GM12878 (cell line): ENCODE results near the gene PURA. TPM values are rescaled to one million over a fixed set of nuclear protein-coding genes. Genes with fewer than 3 reads are reported as not detected.

Experiments used
- ATAC-seq: fragments of 200-7000 bp; cut with Tn5 transposase; 3 replicates; pipeline ENCODE4 v1.9.1; 2020; ENCODE audit warnings: mild to moderate bottlenecking, moderate library complexity
- BruUV-seq: library from RNA; stranded (reverse); fragments of 400-500 nt; replicated peaks from 2 replicates; lab custom pipeline; 2021; lab: Mats Ljungman, UMichigan
- CTCF ChIA-PET: fragments of 300-600 bp; sonication (Branson Sonifier 250); formaldehyde crosslinking; extraction: SDS; loops from one replicate; lab custom pipeline; 2021; ENCODE audit warnings: inconsistent platforms; lab: Yijun Ruan, JAX
- POLR2A ChIA-PET: fragments of 350-600 bp; formaldehyde crosslinking; extraction: SDS; loops from one replicate; lab custom pipeline; 2021; ENCODE audit warnings: inconsistent platforms; lab: Charles Lee
- RAD21 ChIA-PET: fragments of 300-600 bp; sonication (Branson Sonifier 250); formaldehyde crosslinking; loops from one replicate; lab custom pipeline; 2023; ENCODE audit warnings: antibody characterized with exemption; ENCODE audit not compliant: unreplicated experiment; lab: Charles Lee
- SMC1A ChIA-PET: fragments of 300-600 bp; sonication (Branson Sonifier 250); formaldehyde crosslinking; loops from one replicate; lab custom pipeline; 2023; ENCODE audit not compliant: unreplicated experiment, uncharacterized antibody; lab: Charles Lee
- DNase-seq: peaks from one replicate; pipeline ENCODE4 v3.0.0-alpha.2; 2011; ENCODE audit warnings: low read depth, low spot score
- FAIRE-seq: peaks from 3 replicates; lab custom pipeline; 2011; peaks lifted over from hg19 to GRCh38; lab: Jason Lieb, UNC
- H2AFZ ChIP-seq: 2 replicates; pipeline ENCODE4 v1.6.0; 2011; ENCODE audit warnings: low read depth, low read length, control low read depth; ENCODE audit not compliant: control insufficient read depth
- H3K27ac ChIP-seq: 2 replicates; pipeline ENCODE4 v1.5.1; 2011; ENCODE audit warnings: control low read depth; ENCODE audit not compliant: control insufficient read depth, insufficient read depth
- H3K27me3 ChIP-seq, 2 experiments: replicated peaks in 1 of 2; 2 replicates each; pipeline versions ENCODE4 v1.6.0 to v1.6.1; 2011; ENCODE audit warnings: low read length in 1 of 2; ENCODE audit not compliant: control insufficient read depth in 2 of 2, insufficient read depth in 2 of 2
- H3K36me3 ChIP-seq, 2 experiments: 2 replicates each; pipeline ENCODE4 v1.5.1; 2011; ENCODE audit warnings: low read length in 1 of 2; ENCODE audit not compliant: control insufficient read depth in 2 of 2, insufficient read depth in 2 of 2
- H3K4me1 ChIP-seq: 2 replicates; pipeline ENCODE4 v1.6.1; 2011; ENCODE audit warnings: mild to moderate bottlenecking, low read length, moderate library complexity, mixed read lengths; ENCODE audit not compliant: control insufficient read depth, insufficient read depth
- H3K4me2 ChIP-seq: 2 replicates; pipeline ENCODE4 v1.6.0; 2011; ENCODE audit warnings: control low read depth; ENCODE audit not compliant: control insufficient read depth, insufficient read depth
- H3K4me3 ChIP-seq: fragments of 200-600 bp; sonication (generic); 2 replicates; pipeline ENCODE4 v1.5.1; 2016
- H3K79me2 ChIP-seq: 2 replicates; pipeline ENCODE4 v1.6.0; 2011; ENCODE audit warnings: low read length; ENCODE audit not compliant: control insufficient read depth, insufficient read depth
- H3K9ac ChIP-seq: 2 replicates; pipeline ENCODE4 v1.8.0; 2011; ENCODE audit warnings: low read length, control low read depth, mixed read lengths; ENCODE audit not compliant: control insufficient read depth, insufficient read depth
- H3K9me3 ChIP-seq: replicated peaks from 3 replicates; pipeline ENCODE4 v1.5.1; 2011; ENCODE audit warnings: mild to moderate bottlenecking, low read length; ENCODE audit not compliant: control insufficient read depth, insufficient read depth
- H4K20me1 ChIP-seq: 2 replicates; pipeline ENCODE4 v1.6.0; 2011; ENCODE audit not compliant: control insufficient read depth, insufficient read depth
- DPF2 ChIP-seq: fragments of 450-650 bp; IDR thresholded peaks from 2 replicates; pipeline ENCODE4 v1.6.1; 2017; ENCODE audit warnings: mild to moderate bottlenecking
- MTA3 ChIP-seq: IDR thresholded peaks from 2 replicates; pipeline ENCODE4 v1.6.1; 2012; ENCODE audit warnings: low read length, inconsistent platforms, borderline replicate concordance
- NFYA ChIP-seq: IDR thresholded peaks from 2 replicates; pipeline ENCODE4 v1.6.1; 2011; ENCODE audit warnings: low read depth, mild to moderate bottlenecking, low read length, improper control_type of control experiment, borderline replicate concordance
- PAX8 ChIP-seq: fragments of 450-650 bp; IDR thresholded peaks from 2 replicates; pipeline ENCODE4 v1.6.1; 2017; ENCODE audit warnings: mild to moderate bottlenecking, moderate library complexity
- SIX5 ChIP-seq: IDR thresholded peaks from 2 replicates; pipeline ENCODE4 v1.6.1; 2011; ENCODE audit warnings: mild to moderate bottlenecking, low read depth, low read length, moderate library complexity; ENCODE audit not compliant: severe bottlenecking
- SMARCA5 ChIP-seq: fragments of 450-650 bp; IDR thresholded peaks from 2 replicates; pipeline ENCODE4 v1.6.1; 2017; ENCODE audit warnings: mild to moderate bottlenecking
- ZNF217 ChIP-seq: fragments of 450-650 bp; IDR thresholded peaks from 2 replicates; pipeline ENCODE4 v1.6.1; 2017; ENCODE audit warnings: antibody characterized with exemption, mild to moderate bottlenecking
- WGBS: methylation state at CpG from one replicate; pipeline ENCODE4 v1.1.6; 2016; ENCODE audit warnings: low lambda C conversion rate; ENCODE audit not compliant: insufficient replicate concordance, insufficient coverage; ENCODE audit errors: missing lambda C conversion rate; 5-methylcytosine and 5-hydroxymethylcytosine counted together
- in situ Hi-C: fragments of 300-500 bp; cut with MboI; formaldehyde crosslinking; loops from 9 replicates; pipeline ENCODE4 v1.14.3; 2018; ENCODE audit warnings: mixed read lengths
- intact Hi-C: fragments of 100-400 bp; cut with micrococcal nuclease; formaldehyde crosslinking; loops from one replicate; pipeline ENCODE4 v1.14.2; 2022; ENCODE audit not compliant: unreplicated experiment
- polyA plus RNA-seq, 11 experiments: library from polyadenylated mRNA; depleted of rRNA in 4 of 11; unstranded in 6 of 11; stranded (reverse) in 5 of 11; fragments of >200 nt; fragmentation: Nextera tagmentation in 4 of 11; fragmentation: Illumina TruSeq in 1 of 11; extraction: Ambion mirVana in 4 of 11; extraction: Trizol in 1 of 11; gene quantifications; 1 replicate in 1 of 11; 2 replicates in 10 of 11; pipeline versions ENCODE4 v1.2.1 to v1.2.3, GENCODE V29; 2011 to 2016; ENCODE audit warnings: inconsistent platforms in 2 of 11, missing spikeins in 2 of 11, low read depth in 1 of 11
- total RNA-seq, 4 experiments: library from RNA; depleted of rRNA in 3 of 4; stranded (reverse); fragments of >200 nt in 3 of 4; fragmentation: Illumina TruSeq in 1 of 4; extraction: Trizol in 1 of 4; gene quantifications; 2 replicates each; pipeline versions ENCODE4 v1.2.1 to v1.2.3, GENCODE V29; 2013 to 2021
- TF ChIP-seq, protein P1 (sequence below): fragments of 450-650 bp; IDR thresholded peaks from 2 replicates; pipeline ENCODE4 v1.6.1; 2016; ENCODE audit warnings: mild to moderate bottlenecking

PURA gene
- total and polyA plus RNA-seq, 10 of the 15 experiments (the other 5 are each of a cell fraction or from before 2014, with no cell fraction given), result 3.3 to 11.8 (median 5.8) TPM

GRCh38 chr5:140134277-140134935, 20.5 kb downstream of the PURA start:
- no peak overlapping the region for H2AFZ ChIP-seq
- H3K4me2 ChIP-seq, result no peak overlapping the region
- H4K20me1 ChIP-seq, result no peaks in the 10 kb centered on the region; the same call in 1 of the 2 replicates
- no peaks in the 10 kb centered on the region for H3K79me2 ChIP-seq
- WGBS, result 100% methylated on average over 2 of the region's 2 CpGs
- ChIA-PET RAD21 (interaction anchor here (3.4 to 3.8 kb wide), 2 partner anchors 9 to 60 kb away, joined by 15 to 16 read pairs; no protein-coding TSS in a partner anchor), POLR2A (interaction anchor here (1.4 to 4.3 kb wide), 3 partner anchors 13 to 39 kb away, joined by 5 to 21 read pairs (median 10); no protein-coding TSS in a partner anchor), CTCF (interaction anchor here (0.6 to 5.3 kb wide), 13 partner anchors 7 to 165 kb away, joined by 3 to 33 read pairs (median 4); no protein-coding TSS in a partner anchor), SMC1A (interaction anchor here (0.6 to 5.3 kb wide), 11 partner anchors 8 to 85 kb away, joined by 3 to 39 read pairs (median 4); no protein-coding TSS in a partner anchor)
- H3K4me3 ChIP-seq, result no peak overlapping the region
- TF ChIP-seq SMARCA5, result no peak
- TF ChIP-seq NFYA, result no peak
- no peak for TF ChIP-seq ZNF217
- TF ChIP-seq SIX5, result no peak
- TF ChIP-seq, protein P1, sequence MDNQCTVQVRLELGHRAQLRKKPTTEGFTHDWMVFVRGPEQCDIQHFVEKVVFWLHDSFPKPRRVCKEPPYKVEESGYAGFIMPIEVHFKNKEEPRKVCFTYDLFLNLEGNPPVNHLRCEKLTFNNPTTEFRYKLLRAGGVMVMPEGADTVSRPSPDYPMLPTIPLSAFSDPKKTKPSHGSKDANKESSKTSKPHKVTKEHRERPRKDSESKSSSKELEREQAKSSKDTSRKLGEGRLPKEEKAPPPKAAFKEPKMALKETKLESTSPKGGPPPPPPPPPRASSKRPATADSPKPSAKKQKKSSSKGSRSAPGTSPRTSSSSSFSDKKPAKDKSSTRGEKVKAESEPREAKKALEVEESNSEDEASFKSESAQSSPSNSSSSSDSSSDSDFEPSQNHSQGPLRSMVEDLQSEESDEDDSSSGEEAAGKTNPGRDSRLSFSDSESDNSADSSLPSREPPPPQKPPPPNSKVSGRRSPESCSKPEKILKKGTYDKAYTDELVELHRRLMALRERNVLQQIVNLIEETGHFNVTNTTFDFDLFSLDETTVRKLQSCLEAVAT, result no peak
- TF ChIP-seq MTA3, result no peak
- no peak for TF ChIP-seq DPF2
- TF ChIP-seq PAX8, result no peak
- no peak for FAIRE-seq
- no peak for ATAC-seq
- DNase-seq, result no peak
- H3K9ac ChIP-seq, result no peak overlapping the region
- no peak overlapping the region for H3K27ac ChIP-seq
- no peaks in the 10 kb centered on the region for H3K27me3 ChIP-seq
- no peaks in the 10 kb centered on the region for H3K9me3 ChIP-seq
- in situ Hi-C loops, result no loop called here
- no TSS peak for BruUV-seq
- intact Hi-C loops, result no loop called here
- peaks cover 8% of the 10 kb centered on the region; the same call in 1 of the 2 replicates for H3K4me1 ChIP-seq
- no peaks in the 10 kb centered on the region for H3K36me3 ChIP-seq
